LoVo (cell line): Measurements from ENCODE around the gene PDE8A.
"Not testable (repeated sequence)": the region's sequence is repeated elsewhere in the genome, so short reads cannot be mapped to it uniquely, and the experiment has no call there.

Experiments used
- DNase-seq: peaks from one replicate; pipeline ENCODE4 v3.0.0-alpha.2; 2016; ENCODE audit warnings: low spot score

PDE8A gene

GRCh38 chr15:85179700-85180099, 198.0 kb downstream of the PDE8A start:
- no peak for DNase-seq

DNA sequence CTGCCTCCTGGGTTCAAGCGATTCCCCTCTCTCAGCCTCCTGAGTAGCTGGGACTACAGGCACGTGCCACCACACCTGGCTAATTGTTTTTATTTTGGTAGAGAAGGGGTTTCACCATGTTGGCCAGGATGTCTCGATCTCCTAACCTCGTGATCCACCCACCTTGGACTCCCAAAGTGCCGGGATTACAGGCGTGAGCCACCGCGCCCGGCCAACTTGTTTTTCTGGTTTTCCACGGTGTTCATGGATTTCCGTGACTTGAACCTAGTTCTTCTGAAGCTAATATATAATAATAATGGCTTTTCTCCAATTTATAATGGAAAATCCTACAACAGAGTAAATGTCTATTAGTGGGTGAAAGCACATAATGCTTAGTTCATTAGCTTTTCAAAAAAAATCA, 203.7 kb downstream of the PDE8A start:
- not testable (repeated sequence) for DNase-seq

GRCh38 chr15:85188171-85188577, 206.5 kb downstream of the PDE8A start:
- DNase-seq: not testable (repeated sequence)
